ENCODE data around the gene CHRNA9.

DNA sequence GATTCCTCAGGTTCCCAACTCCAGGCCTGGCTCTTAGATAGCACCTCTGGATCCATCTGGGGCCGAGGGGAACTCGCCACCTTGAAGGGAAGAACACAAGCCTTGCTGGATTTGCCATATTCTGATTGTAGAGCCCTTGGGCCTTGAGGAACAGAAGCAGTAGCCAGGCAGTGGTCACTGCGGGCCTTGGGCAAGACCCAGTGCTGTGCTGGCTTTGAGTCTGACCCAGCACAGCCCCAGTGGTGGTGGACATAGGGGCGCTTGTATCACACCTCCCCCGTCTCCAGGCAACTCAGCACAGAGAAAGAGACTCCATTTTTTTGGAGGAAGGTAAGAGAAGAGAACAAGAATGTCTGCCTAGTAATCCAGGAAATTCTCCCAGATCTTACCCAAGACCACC is 45.5 kb downstream of the CHRNA9 start:
- TF ChIP-seq, protein P1, sequence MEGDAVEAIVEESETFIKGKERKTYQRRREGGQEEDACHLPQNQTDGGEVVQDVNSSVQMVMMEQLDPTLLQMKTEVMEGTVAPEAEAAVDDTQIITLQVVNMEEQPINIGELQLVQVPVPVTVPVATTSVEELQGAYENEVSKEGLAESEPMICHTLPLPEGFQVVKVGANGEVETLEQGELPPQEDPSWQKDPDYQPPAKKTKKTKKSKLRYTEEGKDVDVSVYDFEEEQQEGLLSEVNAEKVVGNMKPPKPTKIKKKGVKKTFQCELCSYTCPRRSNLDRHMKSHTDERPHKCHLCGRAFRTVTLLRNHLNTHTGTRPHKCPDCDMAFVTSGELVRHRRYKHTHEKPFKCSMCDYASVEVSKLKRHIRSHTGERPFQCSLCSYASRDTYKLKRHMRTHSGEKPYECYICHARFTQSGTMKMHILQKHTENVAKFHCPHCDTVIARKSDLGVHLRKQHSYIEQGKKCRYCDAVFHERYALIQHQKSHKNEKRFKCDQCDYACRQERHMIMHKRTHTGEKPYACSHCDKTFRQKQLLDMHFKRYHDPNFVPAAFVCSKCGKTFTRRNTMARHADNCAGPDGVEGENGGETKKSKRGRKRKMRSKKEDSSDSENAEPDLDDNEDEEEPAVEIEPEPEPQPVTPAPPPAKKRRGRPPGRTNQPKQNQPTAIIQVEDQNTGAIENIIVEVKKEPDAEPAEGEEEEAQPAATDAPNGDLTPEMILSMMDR (IDR thresholded peaks at IDR 0.05; ENCODE audit: insufficient read depth, low read length, poor library complexity, severe bottlenecking), result no peak
- no peak for TF ChIP-seq EZH2phosphoT487 (conservative IDR thresholded peaks at IDR 0.05; ENCODE audit: low read length)
